Measurements from ENCODE around the gene NMB. TPM values are rescaled to one million over a fixed set of nuclear protein-coding genes. Genes with fewer than 3 reads are reported as not detected.

NMB gene
- total RNA-seq, 4 donors from 2014 or later: 0.94 to 1.6 (median 1.6) TPM; not detected in 1

GRCh38 chr15:84638103-84638502 lies 19.9 kb downstream of the NMB start:
- no peaks in the 10 kb centered on the region for H3K27me3 ChIP-seq
- intact Hi-C loops (cut with DNase I; ENCODE audit: low total_unique reads): loop anchor here (1.0 to 2.0 kb wide), 2 partner anchors 39 to 49 kb away; no protein-coding TSS in a partner anchor
- peaks cover 0 to 53% of the 10 kb centered on the region in 2 donors for H3K36me3 ChIP-seq
- no peak for DNase-seq
- H3K9me3 ChIP-seq: no peaks in the 10 kb centered on the region
- H3K4me1 ChIP-seq: peaks cover 14 to 18% of the 10 kb centered on the region in 2 donors
- H3K4me3 ChIP-seq: no peak overlapping the region
- peak in 2 of 5 experiments; percentile 4 to 20 for TF ChIP-seq CTCF (IDR thresholded peaks at IDR 0.05 in 4 of 5, conservative IDR thresholded peaks at IDR 0.05 in 1 of 5)
- TF ChIP-seq POLR2A (IDR thresholded peaks at IDR 0.05): no peak
- peak overlapping the region; percentile 0 to 69 (median 52) for H3K27ac ChIP-seq
- ATAC-seq: no peak
- in situ Hi-C loops (cut with MboI; ENCODE audit: low sequenced_read_pairs in 4 of 4): no loop called here

GRCh38 chr15:84634228-84634837 lies 23.7 kb downstream of the NMB start:
- Histone ChIP-seq H3K9me3 (no peaks in the 10 kb centered on the region), H3K27me3 (no peaks in the 10 kb centered on the region), H3K4me3 (peak overlapping the region; percentile 64 to 85 (median 76)), H3K4me1 (peaks cover 40 to 41% of the 10 kb centered on the region in 2 donors), H3K36me3 (peaks cover 0 to 15% of the 10 kb centered on the region in 2 donors), H3K27ac (peak overlapping the region; percentile 83 to 97 (median 92))
- in situ Hi-C loops (cut with MboI; ENCODE audit: low sequenced_read_pairs in 4 of 4): no loop called here
- ATAC-seq (no peak), DNase-seq (no peak)
- TF ChIP-seq POLR2A (IDR thresholded peaks at IDR 0.05): no peak
- peak in 1 of 5 experiments; percentile 2 for TF ChIP-seq CTCF (IDR thresholded peaks at IDR 0.05 in 4 of 5, conservative IDR thresholded peaks at IDR 0.05 in 1 of 5)
- intact Hi-C loops (cut with DNase I; ENCODE audit: low total_unique reads): loop anchor here (5.0 kb wide), 1 partner anchor 948 kb away; no protein-coding TSS in a partner anchor

- Histone ChIP-seq H3K4me1 (peaks cover 40 to 41% of the 10 kb centered on the region in 2 donors), H3K27ac (peak overlapping the region; percentile 83 to 97 (median 92)), H3K9me3 (no peaks in the 10 kb centered on the region), H3K27me3 (no peaks in the 10 kb centered on the region), H3K4me3 (peak overlapping the region; percentile 64 to 85 (median 76)), H3K36me3 (peaks cover 0 to 9% of the 10 kb centered on the region in 2 donors)
- peak; percentile 36 to 61 for DNase-seq
- TF ChIP-seq CTCF (IDR thresholded peaks at IDR 0.05 in 4 of 5, conservative IDR thresholded peaks at IDR 0.05 in 1 of 5): peak in 1 of 5 experiments; percentile 19
- peak; percentile 22 to 34 for TF ChIP-seq POLR2A (IDR thresholded peaks at IDR 0.05)
- ATAC-seq: peak; percentile 66 to 67
- intact Hi-C loops (cut with DNase I; ENCODE audit: low total_unique reads): loop anchor here (2.0 to 5.0 kb wide), 2 partner anchors 113 to 949 kb away; no protein-coding TSS in a partner anchor
- in situ Hi-C loops (cut with MboI; ENCODE audit: low sequenced_read_pairs in 4 of 4): no loop called here
Observed at GRCh38 chr15:84633311-84634227, 24.4 kb downstream of the NMB start.

- Histone ChIP-seq H3K9me3 (no peaks in the 10 kb centered on the region), H3K4me3 (peak overlapping the region; percentile 64 to 77 (median 72)), H3K36me3 (no peaks in the 10 kb centered on the region), H3K27ac (peak overlapping the region; percentile 83 to 97 (median 92)), H3K4me1 (peaks cover 40 to 41% of the 10 kb centered on the region in 2 donors), H3K27me3 (no peaks in the 10 kb centered on the region)
- DNase-seq (no peak), ATAC-seq (peak in 1 of 2 donors; percentile 0)
- no peak for TF ChIP-seq POLR2A (IDR thresholded peaks at IDR 0.05)
- no peak for TF ChIP-seq CTCF (IDR thresholded peaks at IDR 0.05 in 4 of 5, conservative IDR thresholded peaks at IDR 0.05 in 1 of 5)
- intact Hi-C loops (cut with DNase I; ENCODE audit: low total_unique reads): loop anchor here (1.0 to 5.0 kb wide), 5 partner anchors 23 to 951 kb away; partner anchors contain the start of genes PDE8A and WDR73
- in situ Hi-C loops (cut with MboI; ENCODE audit: low sequenced_read_pairs in 4 of 4): no loop called here
Observed at GRCh38 chr15:84631706-84632272, 26.2 kb downstream of the NMB start.
